Fibroblast of lung (primary cell): ENCODE results near the gene BCAR1. TPM values are rescaled to one million over a fixed set of nuclear protein-coding genes. Genes with fewer than 3 reads are reported as not detected.
A peak's percentile ranks its signal among the peaks of the same experiment; 100 is the strongest.
"Not testable (repeated sequence)": the region's sequence is repeated elsewhere in the genome, so short reads cannot be mapped to it uniquely, and the experiment has no call there.

Experiments used
- DNase-seq, 2 donors: peaks; one replicate each; pipeline versions ENCODE4 v3.0.0 to v3.0.0-alpha.2; 2010; ENCODE audit warnings: low read depth in 2 of 2
- H2AFZ ChIP-seq: 2 replicates; pipeline ENCODE4 v1.5.1; 2012; ENCODE audit warnings: low read length, control low read depth, inconsistent platforms
- H3K27ac ChIP-seq: 2 replicates; pipeline ENCODE4 v1.5.1; 2011; ENCODE audit warnings: low read length, control low read depth; ENCODE audit not compliant: insufficient read depth
- H3K27me3 ChIP-seq: 2 replicates; pipeline ENCODE4 v1.5.1; 2011; ENCODE audit warnings: mild to moderate bottlenecking, low read length; ENCODE audit not compliant: control insufficient read depth, insufficient read depth
- H3K36me3 ChIP-seq: 2 replicates; pipeline ENCODE4 v1.5.1; 2011; ENCODE audit warnings: low read length; ENCODE audit not compliant: control insufficient read depth, insufficient read depth
- H3K4me1 ChIP-seq: 2 replicates; pipeline ENCODE4 v1.5.1; 2011; ENCODE audit warnings: low read length; ENCODE audit not compliant: control insufficient read depth, insufficient read depth; ENCODE audit errors: extremely low read depth
- H3K4me2 ChIP-seq: 2 replicates; pipeline ENCODE4 v1.5.1; 2011; ENCODE audit warnings: low read length, control low read depth; ENCODE audit not compliant: insufficient read depth; ENCODE audit errors: extremely low read depth
- H3K4me3 ChIP-seq, 4 experiments: fragments of 200-600 bp in 1 of 4; sonication (generic) in 1 of 4; replicated peaks in 1 of 4; 2 replicates each; pipeline ENCODE4 v1.5.1; 2011 to 2016; ENCODE audit warnings: low read length in 4 of 4, low read depth in 3 of 4, mild to moderate bottlenecking in 3 of 4, control low read depth in 2 of 4, inconsistent platforms in 1 of 4, mixed read lengths in 1 of 4; ENCODE audit not compliant: insufficient read depth in 1 of 4; ENCODE audit errors: control extremely low read depth in 1 of 4
- H3K79me2 ChIP-seq: 2 replicates; pipeline ENCODE4 v1.5.1; 2012; ENCODE audit warnings: mild to moderate bottlenecking, low read length, inconsistent platforms; ENCODE audit not compliant: control insufficient read depth, insufficient read depth
- H3K9ac ChIP-seq: 2 replicates; pipeline ENCODE4 v1.5.1; 2011; ENCODE audit warnings: mild to moderate bottlenecking, low read length, control low read depth; ENCODE audit not compliant: insufficient read depth
- H3K9me3 ChIP-seq: 2 replicates; pipeline ENCODE4 v1.5.1; 2012; ENCODE audit warnings: low read depth, low read length; ENCODE audit not compliant: control insufficient read depth, insufficient read depth
- H4K20me1 ChIP-seq: 2 replicates; pipeline ENCODE4 v1.5.1; 2011; ENCODE audit warnings: low read length; ENCODE audit not compliant: control insufficient read depth, insufficient read depth; ENCODE audit errors: extremely low read depth
- CTCF ChIP-seq, 2 donors: IDR thresholded peaks in 1 of 2; conservative IDR thresholded peaks in 1 of 2; 1 replicate in 1 of 2; 2 replicates in 1 of 2; pipeline ENCODE4 v1.5.1; 2011 to 2012; ENCODE audit warnings: low read length in 2 of 2, control low read depth in 1 of 2, inconsistent platforms in 1 of 2, low read depth in 1 of 2, mild to moderate bottlenecking in 1 of 2
- EZH2 ChIP-seq: IDR thresholded peaks from 2 replicates; pipeline ENCODE4 v1.5.1; 2012; ENCODE audit warnings: low read length, control low read depth, mild to moderate bottlenecking; ENCODE audit errors: missing control alignments
- polyA plus RNA-seq, 2 donors: library from polyadenylated mRNA; depleted of rRNA in 1 of 2; stranded (reverse) in 1 of 2; unstranded in 1 of 2; fragments of >200 nt; gene quantifications; 2 replicates each; pipeline ENCODE4 v1.2.1, GENCODE V29; 2011 to 2012; ENCODE audit warnings: missing spikeins in 1 of 2
- total RNA-seq: library from RNA; depleted of rRNA; stranded (reverse); fragments of >200 nt; gene quantifications from 2 replicates; pipeline ENCODE4 v1.2.1, GENCODE V29; 2014

The BCAR1 gene
- total and polyA plus RNA-seq, 2 donors (not counting 1 experiment from before 2014, with no cell fraction given), result 36.8 to 66.5 TPM

GRCh38 chr16:75280331-75280804 is 28.9 kb upstream of the BCAR1 start:
- H3K79me2 ChIP-seq, result no peaks in the 10 kb centered on the region
- H3K27me3 ChIP-seq, result no peaks in the 10 kb centered on the region
- H4K20me1 ChIP-seq, result no peaks in the 10 kb centered on the region
- TF ChIP-seq CTCF (conservative IDR thresholded peaks at IDR 0.05 in 1 of 2, IDR thresholded peaks at IDR 0.05 in 1 of 2; ENCODE audit: low read depth in 1 of 2, low read length in 2 of 2) (no peak), EZH2 (no peak)
- H3K9me3 ChIP-seq, result no peaks in the 10 kb centered on the region
- no peak overlapping the region for H2AFZ ChIP-seq
- H3K4me3 ChIP-seq, result no peak overlapping the region
- H3K9ac ChIP-seq, result no peak overlapping the region
- H3K4me2 ChIP-seq, result no peak overlapping the region
- no peaks in the 10 kb centered on the region for H3K4me1 ChIP-seq
- no peaks in the 10 kb centered on the region for H3K36me3 ChIP-seq
- H3K27ac ChIP-seq, result no peak overlapping the region
- DNase-seq, result no peak

- Histone ChIP-seq H3K27ac (no peak overlapping the region), H4K20me1 (no peaks in the 10 kb centered on the region), H3K4me2 (no peak overlapping the region), H3K9ac (no peak overlapping the region), H3K9me3 (no peaks in the 10 kb centered on the region), H2AFZ (no peak overlapping the region), H3K27me3 (no peaks in the 10 kb centered on the region), H3K36me3 (no peaks in the 10 kb centered on the region), H3K4me1 (no peaks in the 10 kb centered on the region), H3K79me2 (no peaks in the 10 kb centered on the region), H3K4me3 (no peak overlapping the region)
- TF ChIP-seq EZH2 (no peak), CTCF (conservative IDR thresholded peaks at IDR 0.05 in 1 of 2, IDR thresholded peaks at IDR 0.05 in 1 of 2; ENCODE audit: low read depth in 1 of 2, low read length in 2 of 2) (no peak)
- no peak for DNase-seq
Measured at GRCh38 chr16:75279305-75279704, 27.9 kb upstream of the BCAR1 start.

- no peak overlapping the region for H3K9ac ChIP-seq
- no peaks in the 10 kb centered on the region for H3K36me3 ChIP-seq
- TF ChIP-seq EZH2 (no peak), CTCF (conservative IDR thresholded peaks at IDR 0.05 in 1 of 2, IDR thresholded peaks at IDR 0.05 in 1 of 2; ENCODE audit: low read depth in 1 of 2, low read length in 2 of 2) (no peak)
- H3K79me2 ChIP-seq, result no peaks in the 10 kb centered on the region
- H3K4me2 ChIP-seq, result no peak overlapping the region
- no peaks in the 10 kb centered on the region for H3K9me3 ChIP-seq
- H4K20me1 ChIP-seq, result no peaks in the 10 kb centered on the region
- peak; percentile 31 to 73 for DNase-seq
- no peak overlapping the region for H2AFZ ChIP-seq
- no peak overlapping the region for H3K4me3 ChIP-seq
- no peaks in the 10 kb centered on the region for H3K27me3 ChIP-seq
- no peak overlapping the region for H3K27ac ChIP-seq
- peaks cover 10% of the 10 kb centered on the region for H3K4me1 ChIP-seq
Measured at GRCh38 chr16:75273054-75273925, 21.9 kb upstream of the BCAR1 start.

GRCh38 chr16:75272629-75273028 is 21.2 kb upstream of the BCAR1 start:
- not testable (repeated sequence) for H3K36me3 ChIP-seq, H4K20me1 ChIP-seq, H3K9me3 ChIP-seq, H2AFZ ChIP-seq, H3K79me2 ChIP-seq, H3K4me3 ChIP-seq, H3K27me3 ChIP-seq, DNase-seq, H3K4me2 ChIP-seq
- Histone ChIP-seq H3K4me1 (peaks cover 15% of the 10 kb centered on the region), H3K27ac (peak overlapping the region; percentile 35), H3K9ac (peak overlapping the region; percentile 41)
